Measurements from ENCODE around the gene LRRC71. TPM values are rescaled to one million over a fixed set of nuclear protein-coding genes. Genes with fewer than 3 reads are reported as not detected.
"Not testable (repeated sequence)": the region's sequence is repeated elsewhere in the genome, so short reads cannot be mapped to it uniquely, and the experiment has no call there.

LRRC71 gene
- total RNA-seq, 2 experiments from 2014 or later, result not detected

GRCh38 chr1:156924478-156925153, 4.2 kb downstream of the LRRC71 start:
- no peak for DNase-seq
- ChIA-PET POLR2A (no interaction called here), CTCF (interaction anchor here (0.6 to 7.7 kb wide), 4 partner anchors 12 to 235 kb away, joined by 4 to 76 read pairs (median 25); partner anchors contain the start of gene PEAR1)
- Mint-ChIP-seq H3K9me3 (ENCODE audit: low read depth) (no peaks in the 10 kb centered on the region), H3K4me1 (peaks cover 21% of the 10 kb centered on the region), H3K36me3 (ENCODE audit: low read depth) (no peaks in the 10 kb centered on the region), H3K27ac (no peak overlapping the region), H3K4me3 (no peak overlapping the region), H3K27me3 (peaks cover 76% of the 10 kb centered on the region)
- intact Hi-C loops (cut with DNase I, micrococcal nuclease), result loop anchor here in 1 of 2 experiments (5.0 kb wide), 1 partner anchor 237 kb away; no protein-coding TSS in a partner anchor
- ATAC-seq, result no peak

GRCh38 chr1:156925154-156926010, 5.0 kb downstream of the LRRC71 start:
- H3K4me1 Mint-ChIP-seq, result peaks cover 21% of the 10 kb centered on the region
- POLR2A ChIA-PET, result no interaction called here
- H3K27ac Mint-ChIP-seq, result no peak overlapping the region
- intact Hi-C loops (cut with DNase I, micrococcal nuclease), result loop anchor here (2.0 to 5.0 kb wide), 4 partner anchors 35 to 238 kb away; no protein-coding TSS in a partner anchor
- no peak for DNase-seq
- H3K9me3 Mint-ChIP-seq (ENCODE audit: low read depth), result no peaks in the 10 kb centered on the region
- H3K36me3 Mint-ChIP-seq (ENCODE audit: low read depth), result no peaks in the 10 kb centered on the region
- CTCF ChIA-PET, result interaction anchor here (0.6 to 7.7 kb wide), 10 partner anchors 11 to 349 kb away, joined by 3 to 76 read pairs (median 4); partner anchors contain the start of genes CRABP2 and PEAR1
- H3K27me3 Mint-ChIP-seq, result peaks cover 73% of the 10 kb centered on the region
- no peak overlapping the region for H3K4me3 Mint-ChIP-seq
- no peak for ATAC-seq

GRCh38 chr1:156926175-156926574, 5.7 kb downstream of the LRRC71 start:
- Mint-ChIP-seq H3K4me3 (no peak overlapping the region), H3K27ac (no peak overlapping the region), H3K27me3 (peaks cover 73% of the 10 kb centered on the region), H3K36me3 (ENCODE audit: low read depth) (no peaks in the 10 kb centered on the region), H3K4me1 (peaks cover 21% of the 10 kb centered on the region), H3K9me3 (ENCODE audit: low read depth) (no peaks in the 10 kb centered on the region)
- CTCF ChIA-PET, result interaction anchor here (0.6 to 7.7 kb wide), 11 partner anchors 11 to 348 kb away, joined by 3 to 76 read pairs (median 3); partner anchors contain the start of genes CRABP2 and PEAR1
- peak; percentile 67 for ATAC-seq
- DNase-seq, result peak; percentile 74
- POLR2A ChIA-PET, result no interaction called here
- intact Hi-C loops (cut with DNase I, micrococcal nuclease), result loop anchor here (2.0 to 5.0 kb wide), 4 partner anchors 35 to 239 kb away; no protein-coding TSS in a partner anchor

- H3K27ac Mint-ChIP-seq; ATAC-seq; H3K4me3 Mint-ChIP-seq; H3K36me3 Mint-ChIP-seq (ENCODE audit: low read depth); H3K9me3 Mint-ChIP-seq (ENCODE audit: low read depth); DNase-seq; POLR2A ChIA-PET: not testable (repeated sequence)
- peaks cover 25% of the 10 kb centered on the region for H3K4me1 Mint-ChIP-seq
- intact Hi-C loops (cut with DNase I, micrococcal nuclease), result loop anchor here (1.0 to 5.0 kb wide), 7 partner anchors 16 to 239 kb away; no protein-coding TSS in a partner anchor
- H3K27me3 Mint-ChIP-seq, result peaks cover 71% of the 10 kb centered on the region
- CTCF ChIA-PET, result interaction anchor here (0.6 to 7.7 kb wide), 16 partner anchors 9 to 395 kb away, joined by 3 to 76 read pairs (median 4); partner anchors contain the start of genes CRABP2 and PEAR1
Observed at GRCh38 chr1:156926695-156927094, 6.3 kb downstream of the LRRC71 start.

- peaks cover 25% of the 10 kb centered on the region for H3K4me1 Mint-ChIP-seq
- ATAC-seq (peak; percentile 76), DNase-seq (peak; percentile 87)
- no peaks in the 10 kb centered on the region for H3K36me3 Mint-ChIP-seq (ENCODE audit: low read depth)
- ChIA-PET POLR2A (no interaction called here), CTCF (interaction anchor here (0.6 to 7.7 kb wide), 28 partner anchors 9 to 550 kb away, joined by 3 to 76 read pairs (median 4); partner anchors contain the start of genes HAPLN2, ISG20L2, METTL25B and NTRK1)
- H3K27me3 Mint-ChIP-seq, result peaks cover 64% of the 10 kb centered on the region
- H3K27ac Mint-ChIP-seq, result no peak overlapping the region
- no peaks in the 10 kb centered on the region for H3K9me3 Mint-ChIP-seq (ENCODE audit: low read depth)
- intact Hi-C loops (cut with DNase I, micrococcal nuclease), result loop anchor here (1.0 to 5.0 kb wide), 7 partner anchors 17 to 240 kb away; no protein-coding TSS in a partner anchor
- H3K4me3 Mint-ChIP-seq, result no peak overlapping the region
Observed at GRCh38 chr1:156927215-156928042, 7.0 kb downstream of the LRRC71 start.

GRCh38 chr1:156928043-156928602, 7.7 kb downstream of the LRRC71 start:
- H3K9me3 Mint-ChIP-seq (ENCODE audit: low read depth), result no peaks in the 10 kb centered on the region
- intact Hi-C loops (cut with DNase I, micrococcal nuclease), result loop anchor here in 1 of 2 experiments (5.0 kb wide), 1 partner anchor 241 kb away; no protein-coding TSS in a partner anchor
- ATAC-seq (no peak), DNase-seq (no peak)
- H3K4me1 Mint-ChIP-seq, result peaks cover 25% of the 10 kb centered on the region
- POLR2A ChIA-PET, result no interaction called here
- no peaks in the 10 kb centered on the region for H3K36me3 Mint-ChIP-seq (ENCODE audit: low read depth)
- H3K27ac Mint-ChIP-seq, result no peak overlapping the region
- no peak overlapping the region for H3K4me3 Mint-ChIP-seq
- H3K27me3 Mint-ChIP-seq, result peaks cover 59% of the 10 kb centered on the region
- CTCF ChIA-PET, result interaction anchor here (0.6 to 7.7 kb wide), 24 partner anchors 10 to 551 kb away, joined by 3 to 76 read pairs (median 4); partner anchors contain the start of genes HAPLN2, ISG20L2, METTL25B and NTRK1

- H3K4me1 Mint-ChIP-seq, result peaks cover 21% of the 10 kb centered on the region
- no peak overlapping the region for H3K4me3 Mint-ChIP-seq
- peaks cover 50% of the 10 kb centered on the region for H3K27me3 Mint-ChIP-seq
- CTCF ChIA-PET, result interaction anchor here (0.5 to 7.7 kb wide), 10 partner anchors 19 to 247 kb away, joined by 3 to 76 read pairs (median 3); partner anchors contain the start of gene PEAR1
- ATAC-seq, result no peak
- H3K9me3 Mint-ChIP-seq (ENCODE audit: low read depth), result no peaks in the 10 kb centered on the region
- H3K36me3 Mint-ChIP-seq (ENCODE audit: low read depth), result no peaks in the 10 kb centered on the region
- DNase-seq, result no peak
- POLR2A ChIA-PET, result no interaction called here
- intact Hi-C loops (cut with DNase I, micrococcal nuclease), result loop anchor here in 1 of 2 experiments (5.0 kb wide), 1 partner anchor 242 kb away; no protein-coding TSS in a partner anchor
- H3K27ac Mint-ChIP-seq, result no peak overlapping the region
Observed at GRCh38 chr1:156929596-156930238, 9.3 kb downstream of the LRRC71 start.

GRCh38 chr1:156930483-156930882, 10.1 kb downstream of the LRRC71 start:
- POLR2A ChIA-PET, result no interaction called here
- Mint-ChIP-seq H3K36me3 (ENCODE audit: low read depth) (no peaks in the 10 kb centered on the region), H3K27me3 (peaks cover 45% of the 10 kb centered on the region), H3K4me1 (peaks cover 21% of the 10 kb centered on the region), H3K4me3 (no peak overlapping the region), H3K27ac (no peak overlapping the region), H3K9me3 (ENCODE audit: low read depth) (no peaks in the 10 kb centered on the region)
- DNase-seq (no peak), ATAC-seq (no peak)
- CTCF ChIA-PET, result interaction anchor here (0.6 kb wide), 1 partner anchor 193 kb away, joined by 3 read pairs; no protein-coding TSS in a partner anchor
- intact Hi-C loops (cut with DNase I, micrococcal nuclease), result no loop called here

DNA sequence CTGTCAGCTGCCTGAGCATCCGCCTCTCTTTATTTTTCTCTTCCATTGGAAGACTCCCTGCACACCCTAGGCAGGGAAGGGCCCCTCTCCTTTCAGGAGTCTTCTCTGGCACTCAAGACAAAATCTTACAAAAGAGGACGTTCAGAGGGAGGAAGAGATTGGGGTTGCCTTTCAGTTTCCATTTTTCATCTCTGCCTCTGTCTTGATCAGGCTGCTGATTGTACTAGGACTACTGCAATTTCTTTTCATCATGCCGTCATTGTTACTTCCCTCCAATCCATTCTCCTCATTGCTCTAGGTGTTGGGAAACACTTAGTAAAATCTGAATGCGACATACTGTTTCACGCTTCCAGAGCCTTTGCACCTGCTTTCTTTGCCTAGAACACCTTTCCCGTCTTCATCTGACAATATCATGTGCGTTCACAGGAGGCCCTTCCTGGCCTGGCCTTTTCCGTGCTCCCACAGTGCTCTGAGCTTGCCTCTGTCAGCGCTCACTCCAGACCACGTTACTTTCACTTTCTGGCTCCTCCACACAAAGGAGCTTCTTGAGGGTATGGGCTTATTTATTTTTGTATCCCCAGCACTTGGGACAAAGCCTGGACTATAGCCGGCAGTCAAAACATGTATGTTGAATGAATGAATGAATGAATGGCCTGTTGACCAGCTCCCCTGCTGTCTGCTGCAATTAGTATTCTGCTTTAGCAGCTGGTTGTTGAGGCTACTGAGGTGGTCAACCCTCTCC, 10.9 kb downstream of the LRRC71 start:
- ChIA-PET CTCF (interaction anchor here (0.5 to 1.6 kb wide), 5 partner anchors 11 to 41 kb away, joined by 3 to 8 read pairs (median 4); no protein-coding TSS in a partner anchor), POLR2A (no interaction called here)
- Mint-ChIP-seq H3K27me3 (peaks cover 36% of the 10 kb centered on the region), H3K4me1 (peaks cover 14% of the 10 kb centered on the region), H3K9me3 (ENCODE audit: low read depth) (no peaks in the 10 kb centered on the region), H3K27ac (peak overlapping the region; percentile 37), H3K36me3 (ENCODE audit: low read depth) (no peaks in the 10 kb centered on the region), H3K4me3 (no peak overlapping the region)
- ATAC-seq (peak; percentile 50), DNase-seq (peak; percentile 35)
- intact Hi-C loops (cut with DNase I, micrococcal nuclease), result no loop called here
